ENCODE data around the gene UBE2J2. TPM values are rescaled to one million over a fixed set of nuclear protein-coding genes. Genes with fewer than 3 reads are reported as not detected.

The UBE2J2 gene
- total RNA-seq, 1 experiment from 2014 or later, result 83.4 TPM

DNA sequence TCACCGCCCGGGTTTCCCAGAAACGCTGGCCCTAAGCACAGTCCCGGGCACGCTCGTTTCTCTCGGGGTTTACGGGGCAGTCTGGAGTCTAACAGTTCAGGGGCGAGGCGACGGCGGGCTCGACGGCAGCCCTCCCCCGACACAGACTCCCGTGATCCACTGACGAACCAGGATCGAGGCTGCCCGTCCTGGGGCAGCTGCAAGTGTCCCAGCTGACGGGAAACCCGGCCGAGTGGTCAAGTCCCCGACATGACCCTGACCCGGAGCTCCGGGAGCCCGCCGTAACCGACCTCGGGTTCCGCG lies 494 bp downstream of the UBE2J2 start:
- no peak overlapping the region for H3K23ac ChIP-seq (ENCODE audit: insufficient read length, low read depth, low read length)
- no peak overlapping the region for H2BK120ac ChIP-seq (ENCODE audit: low read depth, low read length, poor library complexity, severe bottlenecking)
- no peak overlapping the region for H2BK20ac ChIP-seq (ENCODE audit: low read depth, low read length, poor library complexity, severe bottlenecking)
- no peak overlapping the region for H4K91ac ChIP-seq (ENCODE audit: insufficient read length, low read depth, low read length)
- Mint-ChIP-seq H3K9me3 (no peaks in the 10 kb centered on the region; a peak in 1 of 5 replicates), H3K4me1 (peaks cover 28 to 32% of the 10 kb centered on the region in 2 experiments), H3K4me3 (peak overlapping the region; percentile 85 to 91), H3K27me3 (ENCODE audit: low read depth) (peaks cover 2% of the 10 kb centered on the region; the same call in 1 of the 2 replicates), H3K27ac (peak overlapping the region in 1 of 3 experiments; percentile 86; a peak in 2 of 7 replicates), H3K36me3 (ENCODE audit: insufficient read depth in 1 of 3, low read depth in 3 of 3) (peaks cover 13 to 30% (median 26%) of the 10 kb centered on the region in 3 experiments; a peak in 6 of 7 replicates)
- H3K23me2 ChIP-seq (ENCODE audit: insufficient read length, low read depth, low read length, poor library complexity, severe bottlenecking), result peaks cover 14% of the 10 kb centered on the region
- H3K79me2 ChIP-seq (ENCODE audit: insufficient read depth, low read length), result peaks cover 25% of the 10 kb centered on the region; the same call in 1 of the 2 replicates
- no peak overlapping the region for H2BK5ac ChIP-seq (ENCODE audit: insufficient read length, low read length)
- H2AK5ac ChIP-seq (ENCODE audit: insufficient read length, low read length), result no peak overlapping the region
- no peaks in the 10 kb centered on the region for H3K9me3 ChIP-seq (ENCODE audit: control insufficient read depth, low read depth, low read length)
- no peak overlapping the region for H3T11ph ChIP-seq (ENCODE audit: low read length)
- H4K5ac ChIP-seq (ENCODE audit: insufficient read length, low read depth, low read length), result no peak overlapping the region
- peaks cover 2% of the 10 kb centered on the region for H4K20me1 ChIP-seq (ENCODE audit: control insufficient read depth, insufficient read depth, insufficient read length)
- no peak for DNase-seq
- no peak overlapping the region for H3K27ac ChIP-seq (ENCODE audit: insufficient read length, low read depth, low read length)
- peak overlapping the region; percentile 77 for H3K9ac ChIP-seq (ENCODE audit: extremely low read depth, insufficient read length, low read length)
- no peak overlapping the region for H3K18ac ChIP-seq (ENCODE audit: insufficient read length, low read depth, low read length)
- peaks cover 21% of the 10 kb centered on the region for H3K79me1 ChIP-seq (ENCODE audit: insufficient read depth, low read depth, low read length, poor library complexity, severe bottlenecking)
- H3K4ac ChIP-seq (ENCODE audit: low read depth, low read length), result no peak overlapping the region
- peak overlapping the region; percentile 59 for H3K4me2 ChIP-seq (ENCODE audit: insufficient read depth, insufficient read length, low read length)
- H3K56ac ChIP-seq (ENCODE audit: insufficient read length, low read depth, low read length), result no peak overlapping the region
- no CpG with 5 or more reads among the region's 31 CpGs for WGBS (ENCODE audit: extremely low coverage, insufficient read length, low lambda C conversion rate)
- no peak overlapping the region for H2AFZ ChIP-seq (ENCODE audit: low read length)
- TF ChIP-seq, protein P1, sequence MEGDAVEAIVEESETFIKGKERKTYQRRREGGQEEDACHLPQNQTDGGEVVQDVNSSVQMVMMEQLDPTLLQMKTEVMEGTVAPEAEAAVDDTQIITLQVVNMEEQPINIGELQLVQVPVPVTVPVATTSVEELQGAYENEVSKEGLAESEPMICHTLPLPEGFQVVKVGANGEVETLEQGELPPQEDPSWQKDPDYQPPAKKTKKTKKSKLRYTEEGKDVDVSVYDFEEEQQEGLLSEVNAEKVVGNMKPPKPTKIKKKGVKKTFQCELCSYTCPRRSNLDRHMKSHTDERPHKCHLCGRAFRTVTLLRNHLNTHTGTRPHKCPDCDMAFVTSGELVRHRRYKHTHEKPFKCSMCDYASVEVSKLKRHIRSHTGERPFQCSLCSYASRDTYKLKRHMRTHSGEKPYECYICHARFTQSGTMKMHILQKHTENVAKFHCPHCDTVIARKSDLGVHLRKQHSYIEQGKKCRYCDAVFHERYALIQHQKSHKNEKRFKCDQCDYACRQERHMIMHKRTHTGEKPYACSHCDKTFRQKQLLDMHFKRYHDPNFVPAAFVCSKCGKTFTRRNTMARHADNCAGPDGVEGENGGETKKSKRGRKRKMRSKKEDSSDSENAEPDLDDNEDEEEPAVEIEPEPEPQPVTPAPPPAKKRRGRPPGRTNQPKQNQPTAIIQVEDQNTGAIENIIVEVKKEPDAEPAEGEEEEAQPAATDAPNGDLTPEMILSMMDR (conservative IDR thresholded peaks at IDR 0.05), result no peak
- peaks cover 5% of the 10 kb centered on the region; the same call in 1 of the 2 replicates for H3K4me1 ChIP-seq (ENCODE audit: insufficient read depth, low read length)
- H4K8ac ChIP-seq (replicated peaks; ENCODE audit: insufficient read length, low read depth, low read length), result no peak overlapping the region
- no peaks in the 10 kb centered on the region for H3K27me3 ChIP-seq (ENCODE audit: insufficient read depth, low read length)
- no peak overlapping the region for H2BK15ac ChIP-seq (ENCODE audit: low read depth, low read length)
- H3K14ac ChIP-seq (ENCODE audit: insufficient read depth, low read length), result peak overlapping the region; percentile 21; the same call in 1 of the 2 replicates
- no peak overlapping the region for H2BK12ac ChIP-seq (ENCODE audit: insufficient read length, low read depth, low read length)

Measured in H9 (cell line).